Testis (tissue), 2 donors: ENCODE results near the gene TMIGD2.

Source experiments
- CTCF ChIP-seq, 3 experiments: fragments of 450-650 bp in 2 of 3; fragments of 200-600 bp in 1 of 3; sonication (generic) in 1 of 3; IDR thresholded peaks; one replicate each; pipeline ENCODE4 v1.5.1; 2016 to 2019; ENCODE audit warnings: antibody characterized with exemption in 3 of 3, mild to moderate bottlenecking in 2 of 3, moderate library complexity in 1 of 3
- POLR2A ChIP-seq: fragments of 450-650 bp; IDR thresholded peaks from one replicate; pipeline ENCODE4 v1.6.1; 2017; ENCODE audit warnings: antibody characterized with exemption, mild to moderate bottlenecking, moderate library complexity

GRCh38 chr19:4334929-4335570 lies 32.9 kb upstream of the TMIGD2 start:
- TF ChIP-seq POLR2A = no peak
- no peak for TF ChIP-seq CTCF (IDR thresholded peaks at IDR 0.05)
